ENCODE data around the gene KLHL35.

The KLHL35 gene

DNA sequence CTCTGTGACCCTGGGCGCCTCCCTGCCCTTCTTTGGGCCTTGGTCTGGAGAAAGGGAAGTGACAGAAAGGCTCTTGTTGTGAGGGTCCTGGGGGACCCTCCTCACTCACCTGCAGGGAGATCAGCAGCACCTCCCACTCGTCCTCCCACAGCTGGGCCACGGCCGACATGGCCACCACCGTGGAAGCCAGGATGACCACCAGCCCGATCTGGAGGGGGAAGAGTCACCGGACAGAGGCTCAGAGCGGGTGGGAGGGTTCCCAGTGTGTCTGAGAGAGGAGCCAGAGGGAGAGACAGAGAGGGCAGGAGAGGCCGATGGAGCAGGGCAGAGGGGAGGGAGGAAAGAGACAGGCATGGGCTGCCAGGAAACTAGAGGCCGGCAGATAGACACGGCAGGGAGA is 16.8 kb upstream of the KLHL35 start:
- no peak for DNase-seq (ENCODE audit: low spot score)
- in situ Hi-C loops (cut with MboI; ENCODE audit: low pct_unique_long_range_greater_than_20kb, low sequenced_read_pairs, unreplicated experiment), result loop anchor here (5.0 kb wide), 1 partner anchor 83 kb away; no protein-coding TSS in a partner anchor
- no peak for TF ChIP-seq CTCF (IDR thresholded peaks at IDR 0.05; ENCODE audit: extremely low read depth, insufficient read depth, missing control alignments)

DNA sequence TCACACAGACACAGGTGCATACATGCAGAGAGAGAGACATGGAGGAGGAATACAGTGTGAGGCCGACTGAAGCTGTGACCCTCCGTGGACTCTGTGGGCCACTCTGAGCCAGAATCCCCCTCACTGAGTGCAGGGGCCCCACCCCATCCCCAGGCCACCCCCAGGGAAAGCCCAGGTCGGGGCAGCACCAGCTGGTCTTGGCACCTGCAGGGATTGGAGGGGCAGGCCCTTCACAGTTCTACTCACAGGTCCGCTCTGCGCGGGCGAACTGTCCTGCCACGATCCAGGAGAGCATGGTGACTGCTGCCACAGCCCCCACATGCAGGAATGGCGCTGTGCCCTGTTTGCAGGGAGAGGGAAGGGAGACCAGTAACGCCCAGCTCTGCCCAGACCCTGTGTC is 16.3 kb upstream of the KLHL35 start:
- no peak for DNase-seq (ENCODE audit: low spot score)
- TF ChIP-seq CTCF (IDR thresholded peaks at IDR 0.05; ENCODE audit: extremely low read depth, insufficient read depth, missing control alignments), result no peak
- in situ Hi-C loops (cut with MboI; ENCODE audit: low pct_unique_long_range_greater_than_20kb, low sequenced_read_pairs, unreplicated experiment), result loop anchor here (5.0 kb wide), 1 partner anchor 83 kb away; no protein-coding TSS in a partner anchor

- TF ChIP-seq CTCF (IDR thresholded peaks at IDR 0.05; ENCODE audit: extremely low read depth, insufficient read depth, missing control alignments), result no peak
- in situ Hi-C loops (cut with MboI; ENCODE audit: low pct_unique_long_range_greater_than_20kb, low sequenced_read_pairs, unreplicated experiment), result loop anchor here (5.0 kb wide), 1 partner anchor 85 kb away; no protein-coding TSS in a partner anchor
- DNase-seq (ENCODE audit: low spot score), result no peak
Observed at GRCh38 chr11:75447415-75447814, 14.4 kb upstream of the KLHL35 start.

DNA sequence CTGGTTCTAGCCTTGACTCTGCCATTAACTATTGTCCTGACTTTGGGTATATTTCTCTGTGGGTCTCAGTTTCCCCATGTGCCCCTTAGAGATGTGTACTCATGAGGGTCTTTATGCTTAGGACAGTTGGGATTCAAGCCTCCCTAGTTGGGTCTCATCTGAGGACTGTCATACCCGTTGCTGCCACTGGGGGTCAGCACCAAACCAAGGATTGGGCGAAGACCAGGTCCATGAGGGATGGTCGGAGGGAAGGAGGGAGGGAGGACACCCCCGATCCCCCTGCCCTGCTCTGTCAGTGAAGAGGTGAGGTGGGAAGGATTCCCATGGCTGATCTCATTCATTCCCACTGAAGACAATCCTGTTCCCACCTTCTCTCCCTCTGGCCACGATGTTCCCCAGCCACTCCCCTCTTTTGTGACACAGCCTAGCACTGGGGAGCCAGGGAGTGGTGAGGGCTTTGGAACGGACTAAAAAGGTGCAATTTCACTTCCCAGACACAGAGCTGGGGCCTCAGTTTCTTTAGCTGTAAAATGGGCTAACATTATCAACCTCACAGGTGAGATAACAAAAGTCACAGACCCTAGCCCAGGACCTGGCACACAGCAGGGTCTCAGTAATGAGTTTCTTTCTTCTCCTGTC is 12.4 kb upstream of the KLHL35 start:
- in situ Hi-C loops (cut with MboI; ENCODE audit: low pct_unique_long_range_greater_than_20kb, low sequenced_read_pairs, unreplicated experiment), result loop anchor here (5.0 kb wide), 1 partner anchor 87 kb away; no protein-coding TSS in a partner anchor
- DNase-seq (ENCODE audit: low spot score), result peak; percentile 85
- TF ChIP-seq CTCF (IDR thresholded peaks at IDR 0.05; ENCODE audit: extremely low read depth, insufficient read depth, missing control alignments), result peak; percentile 99

- no peak for DNase-seq (ENCODE audit: low spot score)
- in situ Hi-C loops (cut with MboI; ENCODE audit: low pct_unique_long_range_greater_than_20kb, low sequenced_read_pairs, unreplicated experiment), result no loop called here
- TF ChIP-seq CTCF (IDR thresholded peaks at IDR 0.05; ENCODE audit: extremely low read depth, insufficient read depth, missing control alignments), result no peak
Observed at GRCh38 chr11:75443043-75443442, 10.0 kb upstream of the KLHL35 start.

GRCh38 chr11:75442161-75442885 is 9.3 kb upstream of the KLHL35 start:
- no peak for DNase-seq (ENCODE audit: low spot score)
- in situ Hi-C loops (cut with MboI; ENCODE audit: low pct_unique_long_range_greater_than_20kb, low sequenced_read_pairs, unreplicated experiment), result no loop called here
- TF ChIP-seq CTCF (IDR thresholded peaks at IDR 0.05; ENCODE audit: extremely low read depth, insufficient read depth, missing control alignments), result no peak
